Ectodermal cell (in vitro differentiated cells): Measurements from ENCODE around the gene KRTAP12-1.
"Not testable (repeated sequence)": the region's sequence is repeated elsewhere in the genome, so short reads cannot be mapped to it uniquely, and the experiment has no call there.

Source experiments
- H3K27ac ChIP-seq: 2 replicates; pipeline ENCODE4 v1.7.0; 2013; ENCODE audit warnings: mild to moderate bottlenecking, low read depth, low read length; ENCODE audit not compliant: insufficient read depth, poor library complexity, severe bottlenecking
- H3K27me3 ChIP-seq: 2 replicates; pipeline ENCODE4 v1.7.0; 2013; ENCODE audit warnings: mild to moderate bottlenecking, low read length; ENCODE audit not compliant: insufficient read depth, control insufficient read depth, poor library complexity, severe bottlenecking
- H3K36me3 ChIP-seq: one replicate; pipeline ENCODE4 v1.7.0; 2013; ENCODE audit warnings: low read length; ENCODE audit not compliant: control insufficient read depth, insufficient read depth
- H3K4me1 ChIP-seq: one replicate; pipeline ENCODE4 v1.7.0; 2013; ENCODE audit warnings: low read length; ENCODE audit not compliant: control insufficient read depth, insufficient read depth
- H3K4me3 ChIP-seq: 2 replicates; pipeline ENCODE4 v1.7.0; 2013; ENCODE audit warnings: low read depth, low read length, control low read depth; ENCODE audit not compliant: insufficient read depth
- H3K9me3 ChIP-seq: 2 replicates; pipeline ENCODE4 v1.7.0; 2013; ENCODE audit warnings: mild to moderate bottlenecking, low read length, moderate library complexity; ENCODE audit not compliant: control insufficient read depth
- WGBS, 2 experiments: methylation state at CpG; one replicate each; pipeline ENCODE4 v1.1.7; 2013; ENCODE audit warnings: missing lambda C conversion rate in 2 of 2; 5-methylcytosine and 5-hydroxymethylcytosine counted together

The KRTAP12-1 gene

DNA sequence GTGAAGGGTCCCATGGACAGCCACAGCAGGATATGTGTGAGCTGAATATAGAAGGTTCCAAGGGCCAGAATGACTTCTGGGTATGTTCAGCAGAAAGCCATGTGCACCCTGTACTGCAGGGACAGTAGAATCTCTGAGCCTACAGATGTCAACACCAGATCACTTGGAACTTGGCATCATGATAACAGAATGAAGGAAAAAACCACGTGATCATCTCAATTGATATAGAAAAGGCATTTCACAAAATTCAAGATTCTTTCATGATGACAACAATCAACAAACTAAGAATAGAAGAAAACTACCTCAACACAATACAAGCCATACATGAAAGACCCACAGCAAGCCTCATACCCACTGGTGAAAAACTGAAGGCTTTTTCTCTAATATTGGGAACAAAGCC is 14.4 kb downstream of the KRTAP12-1 start:
- H3K4me3 ChIP-seq, result no peak overlapping the region
- H3K9me3 ChIP-seq, result no peaks in the 10 kb centered on the region
- no peaks in the 10 kb centered on the region for H3K4me1 ChIP-seq
- H3K27ac ChIP-seq, result no peak overlapping the region
- 71 to 79% methylated on average over 1 of the region's 1 CpG for WGBS, 2 experiments
- no peaks in the 10 kb centered on the region for H3K36me3 ChIP-seq
- no peaks in the 10 kb centered on the region for H3K27me3 ChIP-seq

DNA sequence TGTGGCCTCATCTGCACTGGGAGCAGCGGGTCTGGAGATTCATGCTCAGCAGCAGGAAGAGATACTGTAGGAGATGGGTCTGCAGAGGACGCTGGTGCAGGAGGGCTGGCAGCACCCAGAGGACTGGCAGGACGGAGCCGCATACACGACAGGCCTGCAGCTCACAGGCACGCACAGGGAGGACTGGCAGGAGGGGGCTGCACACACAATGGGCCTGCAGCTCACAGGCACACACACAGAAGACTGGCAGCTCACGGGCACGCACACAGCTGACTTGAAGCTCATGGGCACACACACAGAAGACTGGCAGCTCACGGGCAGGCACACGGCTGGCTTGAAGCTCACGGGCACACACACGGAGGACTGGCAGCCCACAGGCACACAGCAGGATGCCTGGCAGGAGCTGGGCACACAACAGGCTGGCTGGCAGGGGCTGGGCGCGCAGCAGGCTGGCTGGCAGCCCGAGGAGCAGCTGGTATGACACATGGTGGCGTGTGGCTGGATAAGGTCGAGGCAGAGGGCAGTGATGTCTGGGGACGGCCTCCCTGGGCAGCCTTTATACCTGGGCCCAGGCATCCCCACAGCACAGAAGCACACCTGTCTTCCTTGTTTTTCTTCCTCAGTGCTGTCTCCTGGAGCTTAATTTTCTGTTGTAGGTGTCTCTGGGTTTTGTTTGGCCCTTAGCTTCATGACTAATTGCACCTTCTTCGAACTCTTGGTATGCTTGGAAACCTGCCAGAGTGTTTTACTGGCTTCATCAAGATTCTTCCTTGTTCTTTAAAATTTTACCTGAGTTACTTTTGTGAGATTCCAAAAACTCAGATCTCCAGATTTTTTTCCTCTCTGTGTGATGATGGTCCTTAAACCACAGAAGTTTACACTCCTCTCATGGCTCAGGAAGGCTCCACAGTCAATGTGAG is 15.3 kb downstream of the KRTAP12-1 start, which contains the start of gene KRTAP12-2:
Gene KRTAP12-2 (minus strand): TSS at position 527 of the 920 bp plus-strand sequence. CDS start 41 bp downstream, at position 486.
- Histone ChIP-seq H3K9me3 (no peaks in the 10 kb centered on the region), H3K4me3 (no peak within 1 kb of the TSS), H3K27ac (no peak within 1 kb of the TSS), H3K27me3 (no peaks in the 10 kb centered on the region), H3K36me3 (no peaks in the 10 kb centered on the region), H3K4me1 (no peaks in the 10 kb centered on the region)
- WGBS, 2 experiments, result 89 to 92% methylated on average over 19 of the region's 19 CpGs

GRCh38 chr21:44664691-44665090 is 17.3 kb downstream of the KRTAP12-1 start:
- Histone ChIP-seq H3K4me1 (no peaks in the 10 kb centered on the region), H3K4me3 (no peak overlapping the region), H3K27ac (no peak overlapping the region), H3K9me3 (no peaks in the 10 kb centered on the region), H3K27me3 (no peaks in the 10 kb centered on the region), H3K36me3 (no peaks in the 10 kb centered on the region)
- 93 to 94% methylated on average over 5 of the region's 5 CpGs for WGBS, 2 experiments

DNA sequence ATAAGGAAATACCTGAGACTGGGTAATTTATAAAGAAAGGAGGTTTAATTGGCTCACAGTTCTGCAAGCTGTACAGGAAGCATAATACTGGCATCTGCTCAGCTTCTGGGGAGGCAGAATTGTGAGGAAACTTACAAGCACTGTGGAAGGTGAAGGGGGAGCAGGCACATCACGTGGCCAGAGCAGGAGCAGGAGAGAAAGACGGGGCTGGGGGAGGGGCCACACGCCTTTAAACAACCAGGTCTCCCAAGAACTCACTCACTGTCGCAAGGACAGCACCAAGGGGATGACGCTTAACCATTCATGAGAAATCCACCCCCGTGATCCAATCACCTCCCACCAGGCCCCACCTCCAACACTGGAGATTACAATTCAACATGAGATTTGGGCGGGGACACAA is 20.4 kb downstream of the KRTAP12-1 start:
- WGBS, 2 experiments, result 41 to 46% methylated on average over 6 of the region's 7 CpGs

DNA sequence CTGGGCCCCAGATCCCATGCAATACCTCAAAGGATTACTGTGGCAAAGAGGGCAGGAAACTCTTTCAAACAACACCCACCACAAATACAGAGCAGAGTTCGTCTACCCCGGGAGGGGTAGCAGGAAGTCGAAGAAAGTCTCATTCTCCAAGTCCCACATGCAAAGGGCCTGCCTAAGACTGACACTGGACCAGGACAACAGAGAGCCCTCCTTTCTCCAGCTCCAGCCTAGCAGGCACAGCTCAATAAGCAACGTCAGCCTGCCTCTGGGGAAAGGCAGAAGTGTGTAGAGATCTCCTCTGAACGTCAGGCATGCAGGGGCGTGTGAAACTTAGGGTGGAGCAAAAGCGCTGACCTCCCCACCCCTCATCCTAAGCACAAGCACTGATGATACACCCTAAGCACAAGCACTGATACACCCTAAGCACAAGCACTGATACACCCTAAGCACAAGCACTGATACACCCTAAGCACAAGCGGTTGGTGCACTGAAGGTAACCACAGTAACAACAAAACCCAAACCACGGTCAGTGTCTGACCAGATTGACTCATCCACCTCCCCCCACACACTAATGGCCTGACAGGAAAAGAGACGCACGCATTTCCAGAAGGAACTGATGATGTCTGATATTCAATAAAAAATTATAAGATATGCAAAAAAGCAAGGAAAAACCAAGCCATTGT is 22.9 kb downstream of the KRTAP12-1 start:
- Histone ChIP-seq H3K4me1 (peaks cover 3% of the 10 kb centered on the region), H3K4me3 (no peak overlapping the region), H3K27ac (no peak overlapping the region), H3K36me3 (no peaks in the 10 kb centered on the region), H3K9me3 (no peaks in the 10 kb centered on the region), H3K27me3 (no peaks in the 10 kb centered on the region)
- 71 to 82% methylated on average over 9 to 11 of the region's 11 CpGs for WGBS, 2 experiments

More for the DNA sequence above, 20.4 kb downstream of the KRTAP12-1 start:
- not testable (repeated sequence) for H3K9me3 ChIP-seq, H3K27ac ChIP-seq, H3K36me3 ChIP-seq, H3K4me3 ChIP-seq, H3K27me3 ChIP-seq, H3K4me1 ChIP-seq

DNA sequence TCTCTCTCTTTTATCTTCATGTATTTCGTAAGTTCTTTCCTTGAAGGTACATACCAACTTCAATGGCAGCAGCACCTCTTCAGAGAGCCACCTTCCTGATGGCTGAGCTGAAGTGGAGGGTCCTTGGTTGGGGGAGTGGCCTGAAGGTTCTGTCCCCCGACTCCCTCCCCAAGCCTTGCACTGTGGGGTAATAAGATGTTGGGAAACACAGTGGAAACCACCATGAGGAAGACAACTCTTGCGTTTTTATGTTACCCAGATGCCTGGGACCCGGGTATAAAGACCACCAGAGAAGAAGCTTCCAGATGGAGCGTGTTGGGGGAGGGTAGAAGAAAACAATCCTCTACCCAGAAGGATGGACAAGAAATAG is 23.4 kb downstream of the KRTAP12-1 start:
- no peaks in the 10 kb centered on the region for H3K27me3 ChIP-seq
- H3K36me3 ChIP-seq, result no peaks in the 10 kb centered on the region
- no peak overlapping the region for H3K4me3 ChIP-seq
- no peak overlapping the region for H3K27ac ChIP-seq
- H3K4me1 ChIP-seq, result peaks cover 3% of the 10 kb centered on the region
- no peaks in the 10 kb centered on the region for H3K9me3 ChIP-seq
- WGBS, 2 experiments, result 93 to 97% methylated on average over 5 of the region's 5 CpGs

GRCh38 chr21:44657635-44658540 is 24.1 kb downstream of the KRTAP12-1 start, which contains the start of gene KRTAP12-3:
KRTAP12-3 (plus strand) TSS chr21:44657932; CDS start chr21:44657980, 48 bp downstream.
- no peaks in the 10 kb centered on the region for H3K9me3 ChIP-seq
- no peaks in the 10 kb centered on the region for H3K27me3 ChIP-seq
- H3K27ac ChIP-seq, result no peak within 1 kb of the TSS
- 92 to 94% methylated on average over 26 of the region's 26 CpGs for whole genome bisulfite sequencing, 2 experiments
- H3K4me1 ChIP-seq, result peaks cover 3% of the 10 kb centered on the region
- H3K36me3 ChIP-seq, result no peaks in the 10 kb centered on the region
- H3K4me3 ChIP-seq, result no peak within 1 kb of the TSS

GRCh38 chr21:44656868-44657267 is 25.1 kb downstream of the KRTAP12-1 start:
- WGBS, 2 experiments, result 78 to 83% methylated on average over 1 of the region's 1 CpG
- H3K27me3 ChIP-seq, result no peaks in the 10 kb centered on the region

DNA sequence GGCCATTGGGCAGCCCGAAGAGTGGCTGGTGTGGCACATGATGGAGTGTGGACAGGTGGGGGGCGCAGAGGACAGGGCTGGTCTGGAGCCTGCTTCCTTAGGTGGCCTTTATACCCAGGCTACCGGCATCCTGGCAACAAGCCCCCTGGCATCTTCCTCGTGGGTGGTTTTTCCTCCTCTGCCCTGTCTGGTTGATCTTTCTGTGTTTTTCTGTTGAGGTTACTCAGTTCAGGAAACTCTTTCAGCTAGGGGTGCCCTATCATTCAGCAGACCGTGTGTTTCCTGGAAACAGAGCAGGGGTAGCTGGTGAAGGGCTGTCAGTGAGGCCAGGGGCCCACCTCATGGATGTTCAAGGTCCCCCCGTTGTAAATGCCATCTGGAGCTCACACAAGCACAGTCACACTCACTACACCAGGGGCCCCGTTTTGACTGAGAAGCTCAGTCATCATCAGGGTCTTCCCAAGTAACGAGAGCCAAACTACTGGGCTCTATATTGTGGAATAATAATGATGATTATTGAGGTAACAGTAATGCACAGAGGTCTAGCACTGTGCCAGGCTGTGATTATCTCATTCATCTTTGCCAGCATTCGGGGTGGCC is 27.3 kb downstream of the KRTAP12-1 start, which contains the start of gene KRTAP12-4:
Gene KRTAP12-4 (minus strand): TSS at position 84 of the 600 bp plus-strand sequence. CDS start 45 bp downstream, at position 39.
- H3K36me3 ChIP-seq, result no peaks in the 10 kb centered on the region
- H3K4me1 ChIP-seq, result peaks cover 3% of the 10 kb centered on the region
- no peaks in the 10 kb centered on the region for H3K27me3 ChIP-seq
- H3K9me3 ChIP-seq, result no peaks in the 10 kb centered on the region
- 91 to 92% methylated on average over 9 of the region's 9 CpGs for WGBS, 2 experiments
- H3K27ac ChIP-seq, result no peak within 1 kb of the TSS
- H3K4me3 ChIP-seq, result no peak within 1 kb of the TSS

More at GRCh38 chr21:44656868-44657267, 25.1 kb downstream of the KRTAP12-1 start:
- H3K4me1 ChIP-seq, result peaks cover 3% of the 10 kb centered on the region
- no peaks in the 10 kb centered on the region for H3K9me3 ChIP-seq
- H3K27ac ChIP-seq, result no peak overlapping the region
- no peak overlapping the region for H3K4me3 ChIP-seq
- H3K36me3 ChIP-seq, result no peaks in the 10 kb centered on the region
